A673 (cell line): ENCODE measurements around the gene PRR5L. TPM values are rescaled to one million over a fixed set of nuclear protein-coding genes. Genes with fewer than 3 reads are reported as not detected.

Source experiments
- BruUV-seq: library from RNA; stranded (reverse); fragments of 400-500 nt; replicated peaks from 2 replicates; lab custom pipeline; 2021; lab: Mats Ljungman, UMichigan
- CTCF ChIA-PET: fragments of 300-600 bp; sonication (Branson Sonifier 250); formaldehyde crosslinking; loops from one replicate; lab custom pipeline; 2022; ENCODE audit warnings: antibody characterized with exemption; lab: Charles Lee
- POLR2A ChIA-PET: fragments of 300-600 bp; sonication (Branson Sonifier 250); formaldehyde crosslinking; loops from one replicate; lab custom pipeline; 2022; ENCODE audit warnings: antibody characterized with exemption; ENCODE audit not compliant: low non-redundant PET; lab: Charles Lee
- DNase-seq: peaks from one replicate; pipeline ENCODE4 v3.0.0-alpha.2; 2015; ENCODE audit warnings: low spot score
- H3K27ac ChIP-seq: fragments of 200-600 bp; sonication (generic); 2 replicates; pipeline ENCODE4 v1.5.1; 2016; ENCODE audit warnings: mixed run types, low read depth, mild to moderate bottlenecking, mixed read lengths, antibody characterized with exemption, low read length; ENCODE audit not compliant: poor library complexity, severe bottlenecking
- H3K27me3 ChIP-seq: fragments of 200-600 bp; sonication (generic); replicated peaks from 2 replicates; pipeline ENCODE4 v1.6.1; 2017; ENCODE audit warnings: mixed run types, low read depth, mild to moderate bottlenecking, mixed read lengths, antibody characterized with exemption, low read length; ENCODE audit not compliant: insufficient read depth, poor library complexity
- H3K36me3 ChIP-seq: fragments of 200-600 bp; sonication (generic); 2 replicates; pipeline ENCODE4 v1.6.1; 2016; ENCODE audit warnings: mixed run types, mild to moderate bottlenecking, mixed read lengths, antibody characterized with exemption, low read length; ENCODE audit not compliant: insufficient read depth, poor library complexity, severe bottlenecking
- H3K4me1 ChIP-seq: fragments of 200-600 bp; sonication (generic); 2 replicates; pipeline ENCODE4 v1.6.1; 2017; ENCODE audit warnings: mixed run types, mild to moderate bottlenecking, mixed read lengths, antibody characterized with exemption, low read length; ENCODE audit not compliant: insufficient read depth, poor library complexity, severe bottlenecking
- H3K4me3 ChIP-seq: fragments of 200-600 bp; sonication (generic); 2 replicates; pipeline ENCODE4 v1.5.1; 2016; ENCODE audit warnings: low read depth, mixed run types, mild to moderate bottlenecking, mixed read lengths, low read length; ENCODE audit not compliant: poor library complexity, severe bottlenecking
- H3K9me3 ChIP-seq: fragments of 200-600 bp; sonication (generic); 2 replicates; pipeline ENCODE4 v1.6.1; 2016; ENCODE audit warnings: mixed run types, low read depth, mild to moderate bottlenecking, mixed read lengths, antibody characterized with exemption, low read length; ENCODE audit not compliant: poor library complexity, severe bottlenecking
- EZH2 ChIP-seq: fragments of 200-600 bp; sonication (generic); IDR thresholded peaks from 2 replicates; pipeline ENCODE4 v1.6.1; 2017; ENCODE audit warnings: borderline replicate concordance, low read depth, mild to moderate bottlenecking, mixed read lengths, antibody characterized with exemption, low read length; ENCODE audit not compliant: poor library complexity, severe bottlenecking
- intact Hi-C: fragments of 100-400 bp; cut with micrococcal nuclease; formaldehyde crosslinking; loops from one replicate; pipeline ENCODE4 v1.10.0; 2022; ENCODE audit not compliant: unreplicated experiment
- total RNA-seq: library from RNA; stranded (reverse); gene quantifications from 2 replicates; pipeline ENCODE4 v1.2.3, GENCODE V29; 2021
- TF ChIP-seq, protein P1 (sequence below): fragments of 300-800, 200-600 bp; sonication (generic); conservative IDR thresholded peaks from 2 replicates; pipeline ENCODE4 v1.5.1; 2017; ENCODE audit warnings: low read depth, mild to moderate bottlenecking, antibody characterized with exemption, low read length, moderate library complexity, mixed read lengths

The PRR5L gene
- total RNA-seq, 1 experiment from 2014 or later = 102 TPM

DNA sequence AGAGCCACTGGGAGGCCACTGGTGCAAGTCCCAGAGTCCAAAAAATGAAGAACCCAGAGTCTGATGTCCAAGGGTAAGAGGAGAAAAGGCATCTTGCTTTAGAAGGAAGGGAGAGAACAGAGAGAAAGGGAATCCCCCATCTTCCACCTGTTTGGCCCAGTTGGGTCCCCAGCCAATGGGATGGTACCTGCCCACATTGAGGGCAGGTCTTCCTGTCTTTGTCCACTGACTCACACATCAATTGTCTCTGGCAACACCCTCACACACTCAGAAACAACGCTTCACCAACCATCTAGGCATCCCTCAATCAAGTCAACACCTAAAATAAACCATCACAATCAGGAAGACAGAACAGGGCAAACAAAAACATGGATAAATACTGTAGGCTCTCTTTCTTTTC lies 13.2 kb upstream of the PRR5L start:
- H3K4me1 ChIP-seq = no peaks in the 10 kb centered on the region
- POLR2A ChIA-PET = no interaction called here
- TF ChIP-seq EZH2 = no peak
- TF ChIP-seq, protein P1, sequence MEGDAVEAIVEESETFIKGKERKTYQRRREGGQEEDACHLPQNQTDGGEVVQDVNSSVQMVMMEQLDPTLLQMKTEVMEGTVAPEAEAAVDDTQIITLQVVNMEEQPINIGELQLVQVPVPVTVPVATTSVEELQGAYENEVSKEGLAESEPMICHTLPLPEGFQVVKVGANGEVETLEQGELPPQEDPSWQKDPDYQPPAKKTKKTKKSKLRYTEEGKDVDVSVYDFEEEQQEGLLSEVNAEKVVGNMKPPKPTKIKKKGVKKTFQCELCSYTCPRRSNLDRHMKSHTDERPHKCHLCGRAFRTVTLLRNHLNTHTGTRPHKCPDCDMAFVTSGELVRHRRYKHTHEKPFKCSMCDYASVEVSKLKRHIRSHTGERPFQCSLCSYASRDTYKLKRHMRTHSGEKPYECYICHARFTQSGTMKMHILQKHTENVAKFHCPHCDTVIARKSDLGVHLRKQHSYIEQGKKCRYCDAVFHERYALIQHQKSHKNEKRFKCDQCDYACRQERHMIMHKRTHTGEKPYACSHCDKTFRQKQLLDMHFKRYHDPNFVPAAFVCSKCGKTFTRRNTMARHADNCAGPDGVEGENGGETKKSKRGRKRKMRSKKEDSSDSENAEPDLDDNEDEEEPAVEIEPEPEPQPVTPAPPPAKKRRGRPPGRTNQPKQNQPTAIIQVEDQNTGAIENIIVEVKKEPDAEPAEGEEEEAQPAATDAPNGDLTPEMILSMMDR = no peak
- no peaks in the 10 kb centered on the region for H3K9me3 ChIP-seq
- CTCF ChIA-PET = no interaction called here
- no peak for DNase-seq
- no peaks in the 10 kb centered on the region for H3K36me3 ChIP-seq
- no peak overlapping the region for H3K27ac ChIP-seq
- intact Hi-C loops = no loop called here
- no peaks in the 10 kb centered on the region for H3K27me3 ChIP-seq
- H3K4me3 ChIP-seq = no peak overlapping the region
- BruUV-seq = no TSS peak

DNA sequence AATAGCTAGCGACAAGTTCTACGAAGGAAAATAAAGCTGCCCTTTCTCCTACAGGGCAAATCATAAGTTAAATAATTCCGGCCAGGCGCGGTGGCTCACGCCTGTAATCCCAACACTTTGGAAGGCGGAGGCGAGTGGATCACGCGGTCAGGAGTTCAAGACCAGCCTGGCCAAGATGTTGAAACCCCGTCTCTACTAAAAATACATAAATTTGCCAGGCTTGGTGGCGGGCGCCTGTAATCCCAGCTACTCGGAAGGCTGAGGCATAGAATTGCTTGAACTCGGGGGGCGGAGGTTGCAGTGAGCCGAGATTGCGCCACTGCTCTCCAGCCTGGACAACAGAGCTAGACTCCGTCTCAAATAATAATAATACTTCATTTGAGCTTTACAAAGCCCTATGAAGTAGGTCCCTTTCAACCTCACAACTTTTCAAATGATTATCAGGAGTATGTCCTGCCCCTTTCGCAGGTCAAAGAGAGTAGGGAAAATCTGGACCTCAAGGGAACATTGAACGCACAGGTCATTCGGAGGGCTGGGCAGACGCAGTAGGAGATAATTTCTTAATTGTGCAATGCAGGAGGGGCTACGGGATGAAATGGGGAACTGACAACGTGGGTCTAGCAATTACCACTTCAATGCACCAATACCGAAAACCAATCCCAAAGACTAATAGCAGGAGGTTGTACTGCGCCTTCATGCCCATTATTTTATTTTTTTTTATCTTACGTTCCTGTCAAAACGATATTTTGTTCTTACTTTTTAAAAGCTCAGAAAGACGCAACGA lies 7.5 kb upstream of the PRR5L start:
- TF ChIP-seq EZH2 = no peak
- TF ChIP-seq, protein P1 = no peak
- Histone ChIP-seq H3K36me3 (no peaks in the 10 kb centered on the region), H3K27me3 (no peaks in the 10 kb centered on the region), H3K27ac (peak overlapping the region; percentile 39), H3K4me1 (peaks cover 17% of the 10 kb centered on the region), H3K4me3 (peak overlapping the region; percentile 61), H3K9me3 (no peaks in the 10 kb centered on the region)
- intact Hi-C loops = no loop called here
- POLR2A ChIA-PET = interaction anchor here (0.6 kb wide), 1 partner anchor 9 kb away, joined by 6 read pairs; no protein-coding TSS in a partner anchor
- no peak for DNase-seq
- BruUV-seq = TSS peak; percentile 75
- CTCF ChIA-PET = interaction anchor here (0.6 to 0.7 kb wide), 3 partner anchors 12 to 1718 kb away, joined by 3 to 6 read pairs (median 3); no protein-coding TSS in a partner anchor

DNA sequence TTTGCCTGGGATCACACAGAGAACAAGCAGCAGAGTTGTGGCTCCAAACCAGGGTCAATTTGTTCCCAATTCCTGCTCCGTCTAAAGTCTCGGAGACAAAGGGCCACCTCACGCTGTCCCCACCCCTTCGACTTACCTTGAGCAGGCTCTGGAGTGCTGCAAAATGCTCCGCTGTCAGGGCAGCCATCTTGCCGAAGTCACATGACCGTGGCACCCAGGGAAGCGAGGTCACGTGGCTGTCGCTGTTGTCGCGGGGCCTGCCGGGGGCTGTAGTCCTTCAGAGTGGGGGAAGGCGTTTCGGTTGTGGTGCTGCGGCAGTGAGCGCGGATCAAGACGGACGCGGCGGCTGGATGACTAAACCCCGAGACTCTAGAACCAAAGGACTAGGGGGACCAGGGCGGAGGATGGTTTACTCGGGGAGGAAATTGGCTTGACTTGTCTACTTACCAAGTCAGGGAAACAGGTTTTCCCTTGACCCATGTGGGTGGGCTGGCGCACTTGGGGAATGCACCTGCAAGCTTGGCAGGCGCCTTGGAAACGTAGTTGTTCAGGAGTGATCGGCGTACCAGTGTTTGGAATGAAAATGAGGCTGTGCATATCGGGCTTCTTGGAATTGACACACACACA lies 6.7 kb upstream of the PRR5L start, which contains the start of gene COMMD9:
TSS of gene COMMD9 (minus strand) at position 199 of the 627 bp plus-strand sequence. CDS start at position 187, 12 bp downstream.
- Histone ChIP-seq H3K9me3 (no peaks in the 10 kb centered on the region), H3K4me1 (peaks cover 17% of the 10 kb centered on the region), H3K4me3 (peak within 1 kb of the TSS; percentile 61), H3K27me3 (no peaks in the 10 kb centered on the region), H3K27ac (peak within 1 kb of the TSS; percentile 39), H3K36me3 (no peaks in the 10 kb centered on the region)
- POLR2A ChIA-PET = interaction anchor here (1.0 kb wide), 1 partner anchor 191 kb away, joined by 3 read pairs; no protein-coding TSS in a partner anchor
- TF ChIP-seq, protein P1 = no peak
- no peak for TF ChIP-seq EZH2
- intact Hi-C loops = no loop called here
- BruUV-seq = TSS peak; percentile 76
- CTCF ChIA-PET = interaction anchor here (0.8 to 5.4 kb wide), 2 partner anchors 190 to 468 kb away, joined by 9 to 49 read pairs; no protein-coding TSS in a partner anchor
- DNase-seq = peak; percentile 100
